ENCODE data around the gene SIPA1L3. TPM values are rescaled to one million over a fixed set of nuclear protein-coding genes. Genes with fewer than 3 reads are reported as not detected.
A peak's percentile ranks its signal among the peaks of the same experiment; 100 is the strongest.

Gene SIPA1L3
- total RNA-seq, 1 experiment from 2014 or later: 66.3 TPM

DNA sequence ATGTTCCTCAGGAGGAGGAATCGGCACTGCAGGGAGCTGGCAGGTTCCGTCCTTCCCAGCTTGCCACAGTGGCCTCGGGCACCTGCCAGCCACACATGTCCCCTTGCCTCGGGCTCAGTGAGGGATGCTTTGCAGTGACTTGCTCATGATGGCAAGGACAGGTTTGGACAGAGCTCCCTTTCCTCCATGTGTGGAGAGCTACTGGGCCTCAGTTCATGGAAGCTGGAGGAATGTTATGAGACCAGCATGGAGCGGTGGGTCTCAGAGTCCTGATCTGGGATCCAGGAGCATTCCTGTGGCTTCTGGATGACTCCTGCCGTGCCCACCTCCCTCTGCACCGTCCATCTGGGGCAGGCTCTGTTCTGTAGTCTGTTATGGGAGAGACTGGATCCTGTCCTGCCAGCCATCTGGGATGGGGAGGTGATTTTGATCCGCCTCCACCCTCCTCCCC, 59.2 kb downstream of the SIPA1L3 start:
- Histone ChIP-seq H3K27me3 (ENCODE audit: control insufficient read depth, insufficient read depth, low read length) (no peaks in the 10 kb centered on the region), H3K36me3 (ENCODE audit: control insufficient read depth, insufficient read depth, low read length) (no peaks in the 10 kb centered on the region), H3K9me3 (ENCODE audit: control insufficient read depth, insufficient read depth, low read depth, low read length) (peaks cover 6% of the 10 kb centered on the region; the same call in 1 of the 2 replicates), H3K27ac (ENCODE audit: low read length) (no peak overlapping the region), H3K4me1 (ENCODE audit: control insufficient read depth, insufficient read depth, low read length) (peaks cover 12% of the 10 kb centered on the region), H3K4me3 (ENCODE audit: low read depth in 2 of 2, low read length in 2 of 2) (no peak overlapping the region)
- TF ChIP-seq SIN3A (IDR thresholded peaks at IDR 0.05; ENCODE audit: borderline replicate concordance, insufficient read depth, low read depth, low read length) (no peak), CTCF (IDR thresholded peaks at IDR 0.05) (no peak), POLR2AphosphoS5 (IDR thresholded peaks at IDR 0.05; ENCODE audit: low read depth, low read length) (no peak), TCF7L2 (IDR thresholded peaks at IDR 0.05; ENCODE audit: low read depth, low read length) (no peak)
- TF ChIP-seq, protein P1, sequence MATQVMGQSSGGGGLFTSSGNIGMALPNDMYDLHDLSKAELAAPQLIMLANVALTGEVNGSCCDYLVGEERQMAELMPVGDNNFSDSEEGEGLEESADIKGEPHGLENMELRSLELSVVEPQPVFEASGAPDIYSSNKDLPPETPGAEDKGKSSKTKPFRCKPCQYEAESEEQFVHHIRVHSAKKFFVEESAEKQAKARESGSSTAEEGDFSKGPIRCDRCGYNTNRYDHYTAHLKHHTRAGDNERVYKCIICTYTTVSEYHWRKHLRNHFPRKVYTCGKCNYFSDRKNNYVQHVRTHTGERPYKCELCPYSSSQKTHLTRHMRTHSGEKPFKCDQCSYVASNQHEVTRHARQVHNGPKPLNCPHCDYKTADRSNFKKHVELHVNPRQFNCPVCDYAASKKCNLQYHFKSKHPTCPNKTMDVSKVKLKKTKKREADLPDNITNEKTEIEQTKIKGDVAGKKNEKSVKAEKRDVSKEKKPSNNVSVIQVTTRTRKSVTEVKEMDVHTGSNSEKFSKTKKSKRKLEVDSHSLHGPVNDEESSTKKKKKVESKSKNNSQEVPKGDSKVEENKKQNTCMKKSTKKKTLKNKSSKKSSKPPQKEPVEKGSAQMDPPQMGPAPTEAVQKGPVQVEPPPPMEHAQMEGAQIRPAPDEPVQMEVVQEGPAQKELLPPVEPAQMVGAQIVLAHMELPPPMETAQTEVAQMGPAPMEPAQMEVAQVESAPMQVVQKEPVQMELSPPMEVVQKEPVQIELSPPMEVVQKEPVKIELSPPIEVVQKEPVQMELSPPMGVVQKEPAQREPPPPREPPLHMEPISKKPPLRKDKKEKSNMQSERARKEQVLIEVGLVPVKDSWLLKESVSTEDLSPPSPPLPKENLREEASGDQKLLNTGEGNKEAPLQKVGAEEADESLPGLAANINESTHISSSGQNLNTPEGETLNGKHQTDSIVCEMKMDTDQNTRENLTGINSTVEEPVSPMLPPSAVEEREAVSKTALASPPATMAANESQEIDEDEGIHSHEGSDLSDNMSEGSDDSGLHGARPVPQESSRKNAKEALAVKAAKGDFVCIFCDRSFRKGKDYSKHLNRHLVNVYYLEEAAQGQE (IDR thresholded peaks at IDR 0.05; ENCODE audit: insufficient read depth in 1 of 2, low read depth in 2 of 2, low read length in 1 of 2): no peak
- ChIA-PET POLR2A (no interaction called here), CTCF (interaction anchor here (0.5 kb wide), 1 partner anchor 17 kb away, joined by 6 read pairs; no protein-coding TSS in a partner anchor)
- in situ Hi-C loops (cut with HindIII; ENCODE audit: low pct_unique_long_range_greater_than_20kb, low sequenced_read_pairs) (no loop called here), intact Hi-C loops (cut with micrococcal nuclease; ENCODE audit: unreplicated experiment) (no loop called here)
- DNase-seq (ENCODE audit: low read depth, low spot score) (no peak), ATAC-seq (peak; percentile 68)
- no TSS peak for BruUV-seq (replicated peaks)

DNA sequence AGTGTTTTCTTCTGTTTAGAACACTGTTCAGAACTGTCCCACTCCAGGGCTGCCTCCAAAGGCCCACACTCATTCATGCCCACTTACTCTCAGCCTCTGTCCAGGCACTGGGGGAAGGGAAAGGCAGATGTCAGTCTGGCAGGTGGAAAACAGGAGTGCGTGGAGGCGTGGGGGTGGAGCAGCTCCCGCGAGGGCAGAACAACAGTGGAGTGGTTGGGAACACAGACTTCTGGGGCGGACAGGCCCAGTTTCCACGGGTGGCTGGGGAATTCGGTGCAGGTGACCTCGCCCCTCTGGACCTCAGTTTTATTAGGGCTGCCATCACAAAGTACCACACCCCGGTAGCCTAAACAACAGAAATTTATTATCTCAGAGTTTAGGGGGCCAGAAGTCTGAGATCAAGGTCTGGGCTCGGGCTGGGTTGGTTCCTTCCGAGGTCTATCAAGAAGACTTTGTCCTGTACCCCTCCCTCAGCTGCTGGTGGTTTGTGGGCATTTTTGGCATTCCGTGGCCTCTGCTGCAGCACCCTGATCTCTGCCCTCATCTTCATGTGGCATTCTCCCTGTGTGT, 59.7 kb downstream of the SIPA1L3 start:
- H3K4me3 ChIP-seq (ENCODE audit: low read depth in 2 of 2, low read length in 2 of 2): no peak overlapping the region
- intact Hi-C loops (cut with micrococcal nuclease; ENCODE audit: unreplicated experiment): no loop called here
- ATAC-seq (peak; percentile 54), DNase-seq (ENCODE audit: low read depth, low spot score) (no peak)
- peaks cover 6% of the 10 kb centered on the region; the same call in 1 of the 2 replicates for H3K9me3 ChIP-seq (ENCODE audit: control insufficient read depth, insufficient read depth, low read depth, low read length)
- ChIA-PET CTCF (interaction anchor here (0.5 kb wide), 1 partner anchor 17 kb away, joined by 6 read pairs; no protein-coding TSS in a partner anchor), POLR2A (no interaction called here)
- no peak overlapping the region for H3K27ac ChIP-seq (ENCODE audit: low read length)
- no peaks in the 10 kb centered on the region for H3K27me3 ChIP-seq (ENCODE audit: control insufficient read depth, insufficient read depth, low read length)
- in situ Hi-C loops (cut with HindIII; ENCODE audit: low pct_unique_long_range_greater_than_20kb, low sequenced_read_pairs): no loop called here
- H3K36me3 ChIP-seq (ENCODE audit: control insufficient read depth, insufficient read depth, low read length): no peaks in the 10 kb centered on the region
- BruUV-seq (replicated peaks): no TSS peak
- no peak for TF ChIP-seq TCF7L2 (IDR thresholded peaks at IDR 0.05; ENCODE audit: low read depth, low read length)
- no peak for TF ChIP-seq POLR2AphosphoS5 (IDR thresholded peaks at IDR 0.05; ENCODE audit: low read depth, low read length)
- no peak for TF ChIP-seq CTCF (IDR thresholded peaks at IDR 0.05)
- TF ChIP-seq, protein P1 (IDR thresholded peaks at IDR 0.05; ENCODE audit: insufficient read depth in 1 of 2, low read depth in 2 of 2, low read length in 1 of 2): no peak
- no peak for TF ChIP-seq SIN3A (IDR thresholded peaks at IDR 0.05; ENCODE audit: borderline replicate concordance, insufficient read depth, low read depth, low read length)
- H3K4me1 ChIP-seq (ENCODE audit: control insufficient read depth, insufficient read depth, low read length): peaks cover 12% of the 10 kb centered on the region

Measured in Panc1 (cell line).